GM12864 (cell line): ENCODE measurements around the gene SMPD3.

ENCODE experiments used
- DNase-seq: peaks from one replicate; pipeline ENCODE4 v3.0.0-alpha.2; 2011; ENCODE audit warnings: low read depth
- H3K4me3 ChIP-seq: 2 replicates; pipeline ENCODE4 v1.5.1; 2011; ENCODE audit warnings: mild to moderate bottlenecking, low read depth, low read length, control low read depth
- TF ChIP-seq, protein P1 (sequence below): IDR thresholded peaks from 2 replicates; pipeline ENCODE4 v1.5.1; 2011; ENCODE audit warnings: low read depth, mild to moderate bottlenecking, moderate library complexity, low read length, control low read depth, inconsistent platforms; ENCODE audit errors: missing control alignments

SMPD3 gene

DNA sequence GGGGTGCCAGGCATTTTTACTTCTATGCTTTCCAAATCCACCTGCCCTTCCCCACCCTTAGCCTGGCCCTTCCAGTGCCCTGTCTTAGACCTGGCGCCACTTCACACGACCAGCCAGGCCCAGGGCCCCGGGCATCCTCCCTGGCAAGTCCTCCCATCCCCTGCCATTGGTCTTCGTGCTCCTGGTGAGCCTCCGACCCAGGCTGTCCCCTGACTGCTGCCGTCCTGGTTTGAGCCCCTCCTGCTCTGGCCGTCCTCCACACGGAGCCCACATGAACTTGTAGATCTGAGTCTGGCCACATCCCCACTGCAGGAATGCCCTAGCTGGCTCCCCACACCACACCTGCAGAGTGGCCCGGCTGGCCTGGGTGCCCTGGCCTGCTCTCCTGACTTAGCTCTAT is 93.5 kb downstream of the SMPD3 start:
- no peak overlapping the region for H3K4me3 ChIP-seq
- no peak for DNase-seq
- TF ChIP-seq, protein P1, sequence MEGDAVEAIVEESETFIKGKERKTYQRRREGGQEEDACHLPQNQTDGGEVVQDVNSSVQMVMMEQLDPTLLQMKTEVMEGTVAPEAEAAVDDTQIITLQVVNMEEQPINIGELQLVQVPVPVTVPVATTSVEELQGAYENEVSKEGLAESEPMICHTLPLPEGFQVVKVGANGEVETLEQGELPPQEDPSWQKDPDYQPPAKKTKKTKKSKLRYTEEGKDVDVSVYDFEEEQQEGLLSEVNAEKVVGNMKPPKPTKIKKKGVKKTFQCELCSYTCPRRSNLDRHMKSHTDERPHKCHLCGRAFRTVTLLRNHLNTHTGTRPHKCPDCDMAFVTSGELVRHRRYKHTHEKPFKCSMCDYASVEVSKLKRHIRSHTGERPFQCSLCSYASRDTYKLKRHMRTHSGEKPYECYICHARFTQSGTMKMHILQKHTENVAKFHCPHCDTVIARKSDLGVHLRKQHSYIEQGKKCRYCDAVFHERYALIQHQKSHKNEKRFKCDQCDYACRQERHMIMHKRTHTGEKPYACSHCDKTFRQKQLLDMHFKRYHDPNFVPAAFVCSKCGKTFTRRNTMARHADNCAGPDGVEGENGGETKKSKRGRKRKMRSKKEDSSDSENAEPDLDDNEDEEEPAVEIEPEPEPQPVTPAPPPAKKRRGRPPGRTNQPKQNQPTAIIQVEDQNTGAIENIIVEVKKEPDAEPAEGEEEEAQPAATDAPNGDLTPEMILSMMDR: no peak

DNA sequence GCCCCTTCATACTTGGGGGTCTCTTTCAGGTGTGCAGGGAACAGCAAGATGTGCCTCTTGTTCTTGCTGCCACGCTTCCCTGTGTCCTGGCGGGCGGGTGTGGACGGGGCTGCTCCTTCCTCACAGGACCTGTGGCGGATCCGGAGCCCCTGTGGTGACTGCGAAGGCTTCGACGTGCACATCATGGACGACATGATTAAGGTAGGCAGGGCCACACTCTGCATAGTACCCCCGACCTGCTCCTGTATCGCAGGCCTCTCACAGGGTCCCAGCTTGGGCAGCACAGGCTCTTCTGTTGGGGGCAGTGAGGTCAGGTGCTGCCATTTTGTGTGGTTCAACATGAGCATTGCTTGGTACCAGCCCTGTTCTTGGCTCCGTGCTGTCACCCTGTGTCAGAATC is 94.9 kb downstream of the SMPD3 start:
- DNase-seq: no peak
- no peak overlapping the region for H3K4me3 ChIP-seq
- TF ChIP-seq, protein P1: no peak

DNA sequence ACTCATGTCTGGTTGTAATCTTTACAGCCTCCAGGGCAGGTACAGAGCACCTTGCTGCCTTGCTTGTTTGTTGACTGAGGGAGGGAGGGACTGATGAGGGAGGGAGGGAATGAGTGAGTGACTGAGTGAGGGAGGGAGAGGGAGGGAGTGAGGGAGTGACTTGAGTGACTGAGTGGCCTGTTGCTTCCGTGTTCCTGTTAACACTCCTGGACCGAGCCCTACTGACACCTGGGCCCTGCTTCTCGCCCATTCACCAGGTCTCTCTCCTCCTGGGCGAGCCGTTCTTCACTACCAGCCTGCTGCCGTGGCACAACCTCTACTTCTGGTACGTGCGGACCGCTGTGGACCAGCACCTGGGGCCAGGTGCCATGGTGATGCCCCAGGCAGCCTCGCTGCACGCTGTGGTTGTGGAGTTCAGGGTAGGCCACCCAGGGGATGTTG is 96.3 kb downstream of the SMPD3 start:
- no peak for DNase-seq
- TF ChIP-seq, protein P1: no peak
- no peak overlapping the region for H3K4me3 ChIP-seq

DNA sequence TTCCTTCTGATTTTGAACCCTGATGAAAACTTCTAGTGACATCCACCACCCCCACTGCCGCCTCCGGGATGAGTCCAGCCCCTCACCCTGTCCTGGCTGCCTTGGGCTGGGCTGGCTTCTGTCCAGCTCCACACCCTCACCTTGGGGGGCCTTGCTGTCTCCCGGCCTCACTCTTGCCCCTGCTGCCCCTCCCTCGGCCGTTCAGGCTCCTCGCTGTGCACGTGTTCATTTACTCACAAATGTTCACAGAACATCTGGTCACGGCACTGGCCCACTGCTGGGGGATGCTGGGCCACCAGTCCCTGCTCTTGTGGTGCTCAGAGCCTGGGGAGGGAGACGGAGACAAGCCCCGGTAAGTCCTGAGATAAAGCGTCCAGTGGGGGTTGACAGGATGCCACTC is 96.8 kb downstream of the SMPD3 start:
- no peak overlapping the region for H3K4me3 ChIP-seq
- DNase-seq: no peak
- TF ChIP-seq, protein P1: no peak

GRCh38 chr16:68350813-68351350 is 97.4 kb downstream of the SMPD3 start:
- TF ChIP-seq, protein P1: no peak
- DNase-seq: no peak
- no peak overlapping the region for H3K4me3 ChIP-seq

GRCh38 chr16:68349838-68350410 is 98.4 kb downstream of the SMPD3 start:
- no peak for DNase-seq
- no peak overlapping the region for H3K4me3 ChIP-seq
- TF ChIP-seq, protein P1: no peak

- DNase-seq: no peak
- no peak overlapping the region for H3K4me3 ChIP-seq
- TF ChIP-seq, protein P1: no peak
Observed at GRCh38 chr16:68348639-68349445, 99.5 kb downstream of the SMPD3 start.
